Uterus (tissue), 2 donors: ENCODE results near the gene ICE1.

ENCODE experiments used
- POLR2A ChIP-seq, 2 donors: fragments of 450-650 bp; IDR thresholded peaks; one replicate each; pipeline ENCODE4 v1.6.1; 2016; ENCODE audit warnings: antibody characterized with exemption in 2 of 2, mild to moderate bottlenecking in 1 of 2, moderate library complexity in 1 of 2
- TF ChIP-seq, protein P1 (sequence below), 4 experiments: fragments of 200-600 bp in 2 of 4; fragments of 450-650 bp in 2 of 4; sonication (generic) in 2 of 4; IDR thresholded peaks; one replicate each; pipeline ENCODE4 v1.5.1; 2016 to 2019; ENCODE audit warnings: antibody characterized with exemption in 4 of 4, mild to moderate bottlenecking in 2 of 4, moderate library complexity in 1 of 4

DNA sequence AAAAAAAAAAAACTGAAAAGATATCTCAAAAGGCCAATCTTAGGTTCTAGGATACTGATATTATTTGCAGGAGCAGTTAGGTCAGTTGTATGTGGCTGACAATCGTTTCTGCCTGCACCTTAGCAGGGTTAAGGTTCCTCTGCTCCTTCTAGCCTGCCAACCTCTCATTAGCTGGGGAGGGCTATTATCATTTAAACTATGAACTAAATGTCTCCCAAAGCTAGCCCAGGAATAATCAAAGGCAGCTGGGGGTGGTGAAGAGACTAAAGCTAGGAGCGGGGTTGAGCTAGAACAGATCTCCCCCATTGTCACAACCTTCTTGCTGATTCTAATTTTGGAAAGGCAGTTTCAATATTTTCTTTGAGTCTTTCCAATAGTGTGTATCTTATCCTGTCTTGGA is 99.9 kb downstream of the ICE1 start:
- TF ChIP-seq, protein P1, sequence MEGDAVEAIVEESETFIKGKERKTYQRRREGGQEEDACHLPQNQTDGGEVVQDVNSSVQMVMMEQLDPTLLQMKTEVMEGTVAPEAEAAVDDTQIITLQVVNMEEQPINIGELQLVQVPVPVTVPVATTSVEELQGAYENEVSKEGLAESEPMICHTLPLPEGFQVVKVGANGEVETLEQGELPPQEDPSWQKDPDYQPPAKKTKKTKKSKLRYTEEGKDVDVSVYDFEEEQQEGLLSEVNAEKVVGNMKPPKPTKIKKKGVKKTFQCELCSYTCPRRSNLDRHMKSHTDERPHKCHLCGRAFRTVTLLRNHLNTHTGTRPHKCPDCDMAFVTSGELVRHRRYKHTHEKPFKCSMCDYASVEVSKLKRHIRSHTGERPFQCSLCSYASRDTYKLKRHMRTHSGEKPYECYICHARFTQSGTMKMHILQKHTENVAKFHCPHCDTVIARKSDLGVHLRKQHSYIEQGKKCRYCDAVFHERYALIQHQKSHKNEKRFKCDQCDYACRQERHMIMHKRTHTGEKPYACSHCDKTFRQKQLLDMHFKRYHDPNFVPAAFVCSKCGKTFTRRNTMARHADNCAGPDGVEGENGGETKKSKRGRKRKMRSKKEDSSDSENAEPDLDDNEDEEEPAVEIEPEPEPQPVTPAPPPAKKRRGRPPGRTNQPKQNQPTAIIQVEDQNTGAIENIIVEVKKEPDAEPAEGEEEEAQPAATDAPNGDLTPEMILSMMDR (IDR thresholded peaks at IDR 0.05), result no peak
- TF ChIP-seq POLR2A (IDR thresholded peaks at IDR 0.05), result no peak
